ENCODE data around the gene TRIM37.
"Not testable (repeated sequence)": the region's sequence is repeated elsewhere in the genome, so short reads cannot be mapped to it uniquely, and the experiment has no call there.

Gene TRIM37

GRCh38 chr17:58985971-58986370, 120.7 kb downstream of the TRIM37 start:
- no peak for FAIRE-seq

DNA sequence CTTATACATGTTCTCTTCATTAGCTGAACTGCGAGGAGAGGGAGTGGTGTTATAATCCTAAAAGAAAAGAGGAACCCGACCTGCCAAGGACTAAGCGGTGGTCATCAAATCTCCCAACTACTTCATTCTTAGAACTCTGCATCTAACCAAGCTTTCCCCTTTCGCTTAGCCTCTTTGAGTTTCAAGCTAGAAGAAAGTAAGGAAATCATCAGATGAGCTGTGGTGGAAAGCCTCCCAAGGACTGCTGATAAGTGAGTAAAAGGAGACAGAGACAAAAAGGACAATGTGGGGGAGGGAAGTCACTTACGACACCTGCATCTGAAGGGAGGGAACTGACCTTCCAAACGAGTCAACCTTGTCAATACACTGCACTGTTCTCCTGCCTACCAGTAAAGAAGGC, 121.3 kb downstream of the TRIM37 start:
- FAIRE-seq = no peak

- no peak for FAIRE-seq
Observed at GRCh38 chr17:58982626-58983025, 124.1 kb downstream of the TRIM37 start.

- FAIRE-seq = no peak
Observed at GRCh38 chr17:58980706-58981481, 125.8 kb downstream of the TRIM37 start.

DNA sequence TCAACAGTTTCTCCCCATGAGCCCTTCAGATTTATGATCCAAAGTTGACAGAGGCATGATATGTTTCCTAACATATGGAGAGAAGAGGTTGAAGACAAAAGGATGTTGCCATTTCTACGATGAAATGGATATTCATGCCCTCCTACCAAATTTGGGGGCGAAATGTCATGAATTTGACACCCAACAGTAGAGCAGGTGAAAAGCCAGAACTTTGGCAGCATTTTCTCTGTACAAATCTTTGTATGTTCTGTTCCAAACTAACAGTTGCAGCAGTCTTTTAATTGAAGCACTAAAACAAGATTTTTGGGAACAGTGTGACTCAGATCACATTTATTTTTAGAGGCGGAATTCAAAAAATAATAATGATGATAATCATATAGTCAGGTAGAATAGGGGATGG, 130.1 kb downstream of the TRIM37 start:
- no peak for FAIRE-seq

GRCh38 chr17:58974354-58974753, 132.3 kb downstream of the TRIM37 start:
- no peak for FAIRE-seq

- no peak for FAIRE-seq
Observed at GRCh38 chr17:58970609-58971450, 135.8 kb downstream of the TRIM37 start.

DNA sequence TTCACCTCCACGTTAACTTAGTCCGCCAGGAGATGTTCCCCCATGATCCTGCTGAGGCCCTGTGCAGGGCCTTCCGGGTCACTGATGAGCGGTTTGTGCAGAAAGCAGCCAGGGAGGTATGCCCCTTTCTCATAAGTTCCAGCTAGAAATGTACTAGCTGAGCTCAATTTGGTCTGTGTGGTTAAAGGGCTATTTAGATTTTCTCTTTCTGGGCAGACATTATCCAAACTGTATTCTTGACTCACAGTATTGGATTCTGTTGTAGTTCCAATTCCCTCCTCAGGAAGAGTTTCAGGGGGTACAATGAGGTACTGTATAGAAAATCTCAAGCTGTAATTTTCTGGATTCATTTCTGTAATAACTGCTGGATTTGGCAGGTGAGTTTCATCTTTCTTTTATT, 137.1 kb downstream of the TRIM37 start:
- no peak for FAIRE-seq

DNA sequence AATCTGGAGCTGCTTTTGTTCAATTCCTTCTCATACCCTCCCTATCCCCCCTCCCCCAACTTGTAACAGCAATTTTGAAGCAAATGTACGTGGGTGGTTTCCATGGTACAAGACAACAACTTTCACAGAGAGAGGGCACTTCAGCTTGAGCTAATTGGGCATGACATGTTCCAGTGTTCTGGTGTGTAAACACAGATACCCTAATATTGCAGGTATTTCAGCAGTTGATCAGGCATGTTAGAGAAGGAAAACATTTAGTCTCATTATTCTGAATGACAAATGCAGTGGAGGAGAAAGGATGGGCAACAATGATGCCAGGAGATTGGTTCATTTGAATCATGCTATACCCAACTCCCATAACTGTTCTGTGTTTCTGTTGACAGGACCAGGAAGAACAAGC, 137.5 kb downstream of the TRIM37 start:
- FAIRE-seq = no peak

DNA sequence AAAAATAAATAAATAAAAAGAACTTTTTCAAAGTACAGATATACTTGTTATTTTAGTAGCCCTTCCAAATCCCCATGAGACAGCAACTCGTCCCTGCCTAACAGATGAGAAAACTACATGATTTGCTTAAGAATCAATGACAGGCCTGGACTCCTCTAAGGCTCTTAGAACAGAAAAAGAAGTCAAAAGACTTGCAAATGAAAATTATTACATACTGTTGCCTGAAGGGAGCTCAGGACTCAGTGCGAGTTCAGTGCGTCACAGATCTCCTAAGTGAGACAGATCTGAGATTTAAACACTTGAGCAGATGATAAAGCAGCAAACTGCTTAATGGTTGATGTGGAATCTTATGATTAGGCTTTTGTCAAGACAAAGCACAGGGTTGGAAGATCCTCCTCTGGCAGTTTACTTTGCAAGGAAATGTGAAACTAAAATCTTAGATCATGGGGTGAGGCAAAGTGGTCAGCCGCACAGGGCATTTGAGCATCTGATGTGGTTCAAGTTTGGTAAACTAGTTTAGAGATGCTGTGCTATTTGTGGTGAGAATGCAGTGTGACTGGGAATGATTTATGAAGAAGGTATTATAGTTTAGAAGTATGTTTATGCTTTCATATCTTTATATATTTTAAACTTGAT, 138.1 kb downstream of the TRIM37 start:
- no peak for FAIRE-seq

- no peak for FAIRE-seq
Observed at GRCh38 chr17:58966208-58966607, 140.5 kb downstream of the TRIM37 start.

DNA sequence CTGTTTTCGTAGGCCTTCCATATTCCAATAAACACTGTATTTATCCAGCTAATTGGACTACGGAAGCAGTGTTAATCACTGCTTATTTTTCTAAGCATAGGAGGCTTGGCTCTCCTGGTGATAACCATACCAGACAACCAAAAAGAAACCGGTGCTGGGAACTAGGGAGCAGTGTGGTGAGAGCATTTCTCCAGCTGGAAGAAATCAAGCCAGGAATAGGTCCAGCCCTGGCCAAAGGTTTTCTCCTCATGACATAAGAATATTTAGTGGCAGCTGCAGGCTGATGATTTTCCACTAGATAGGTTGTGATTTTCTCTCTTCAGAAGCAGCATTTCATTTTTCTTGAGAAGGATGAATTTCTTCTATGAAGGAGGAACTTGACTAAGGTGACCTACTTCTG, 141.5 kb downstream of the TRIM37 start:
- FAIRE-seq = no peak

DNA sequence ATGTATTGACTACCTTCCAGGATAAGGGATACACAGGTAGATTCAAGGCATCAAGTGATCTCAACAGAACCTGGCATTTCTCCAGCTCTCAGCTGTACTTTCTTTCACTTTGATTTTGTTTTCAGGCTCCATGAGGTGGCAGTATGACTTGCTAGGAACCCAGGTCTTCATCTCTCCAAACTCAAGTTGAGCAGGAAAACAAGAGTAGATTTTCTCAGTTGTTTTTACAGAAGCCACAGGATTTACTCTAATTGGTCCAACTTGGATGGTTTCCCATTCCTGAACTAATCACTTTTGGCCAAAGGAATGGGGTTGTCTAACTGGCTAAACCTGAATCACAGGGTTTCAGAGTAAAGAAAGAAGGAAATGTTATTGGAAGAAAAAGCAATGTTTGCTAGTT, 146.6 kb downstream of the TRIM37 start:
- no peak for FAIRE-seq

DNA sequence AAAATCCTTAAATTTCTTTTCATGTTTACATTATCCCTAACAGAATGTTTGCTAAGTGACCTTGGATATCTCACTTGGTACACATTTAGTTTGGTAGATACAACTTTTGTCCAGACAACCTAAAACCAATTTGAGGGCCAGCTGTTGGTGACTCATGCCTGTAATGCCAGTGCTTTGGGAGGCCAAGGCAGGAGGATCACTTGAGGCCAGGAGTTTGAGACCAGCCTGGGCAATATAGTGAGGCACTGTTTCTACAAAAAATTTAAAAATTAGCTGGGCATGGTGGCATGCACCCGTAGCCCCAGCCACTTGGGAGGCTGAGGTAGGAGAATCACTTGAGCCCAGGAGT, 149.0 kb downstream of the TRIM37 start:
- FAIRE-seq = not testable (repeated sequence)

DNA sequence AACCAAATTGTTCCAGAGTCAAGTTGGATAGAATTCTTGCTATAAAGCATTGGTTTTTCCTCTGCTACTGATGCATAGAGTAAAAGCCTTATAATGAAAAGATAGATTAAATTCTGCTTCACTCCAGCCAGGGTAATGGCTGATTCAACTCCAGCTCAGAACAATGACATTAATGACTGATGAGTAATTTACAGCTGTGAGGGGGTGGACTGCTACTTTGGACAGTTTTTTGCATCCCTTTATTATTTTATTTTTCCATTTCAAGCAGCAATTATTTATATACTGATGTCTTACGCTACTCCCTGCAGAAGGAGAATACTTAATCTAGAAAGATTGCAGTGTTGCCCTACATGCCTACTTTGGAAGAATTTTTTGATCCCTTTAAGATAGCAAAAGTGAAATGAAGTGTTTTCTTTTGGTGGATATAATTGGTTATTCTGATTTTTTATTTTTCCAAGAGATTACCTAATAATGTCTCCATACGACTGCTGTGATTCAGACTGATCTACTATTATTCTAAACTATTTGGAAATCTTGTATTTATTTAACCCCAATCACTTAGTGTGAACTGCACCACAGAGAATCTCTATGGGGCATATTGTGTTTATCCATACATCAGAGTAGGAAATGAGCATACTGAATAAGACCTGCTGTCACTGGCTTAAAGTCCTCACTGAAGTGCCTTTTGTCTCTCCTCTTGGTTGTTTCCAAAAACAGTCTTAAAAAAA, 149.5 kb downstream of the TRIM37 start:
- FAIRE-seq = no peak

GRCh38 chr17:58954358-58954757, 152.3 kb downstream of the TRIM37 start:
- not testable (repeated sequence) for FAIRE-seq

- no peak for FAIRE-seq
Observed at GRCh38 chr17:58947824-58948223, 158.9 kb downstream of the TRIM37 start.

DNA sequence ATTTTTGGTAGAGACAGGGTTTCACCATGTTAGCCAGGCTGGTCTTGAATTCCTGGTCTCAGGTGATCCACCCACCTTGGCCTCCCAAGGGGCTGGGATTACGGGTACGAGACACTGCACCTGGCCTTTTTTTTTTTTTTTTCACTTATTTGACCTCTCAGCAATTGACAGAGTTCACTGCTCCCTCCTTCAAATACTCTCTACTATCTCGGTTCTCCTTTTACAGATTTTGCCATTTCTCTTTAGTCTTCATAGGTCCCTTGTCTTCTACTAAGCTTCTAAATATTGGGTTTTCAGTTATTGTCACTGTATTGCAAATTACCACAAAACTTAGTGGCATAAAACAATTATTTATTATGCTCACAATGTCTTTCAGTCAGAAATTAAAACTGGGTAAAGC, 159.3 kb downstream of the TRIM37 start:
- no peak for FAIRE-seq

- no peak for FAIRE-seq
Observed at GRCh38 chr17:58944166-58944565, 162.5 kb downstream of the TRIM37 start.

DNA sequence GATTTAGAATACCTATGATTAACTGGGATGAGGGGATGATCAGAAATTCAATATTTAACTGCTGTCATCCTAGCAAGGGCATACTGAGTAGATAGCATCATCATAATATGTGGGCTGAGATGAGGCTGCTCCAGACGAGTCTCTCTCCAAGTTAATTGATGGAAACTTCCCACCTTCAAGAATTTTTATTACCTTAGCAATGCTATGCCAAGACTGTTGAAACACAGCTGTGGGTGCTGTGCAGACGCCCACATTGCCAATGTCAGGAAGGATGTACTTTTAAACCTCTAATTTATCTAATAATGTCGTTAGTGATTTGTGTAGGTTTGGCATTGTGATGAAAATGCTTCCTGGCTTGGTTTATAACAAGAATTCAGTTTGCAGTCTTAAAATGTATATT, 170.4 kb downstream of the TRIM37 start:
- FAIRE-seq = no peak

- no peak for FAIRE-seq
Observed at GRCh38 chr17:58932956-58933355, 173.7 kb downstream of the TRIM37 start.

Measured in TTC549 (cell line).